SKM-1 treated with dmso at 0.1 percent for 144 hours (cell line): ENCODE results near the gene ADRA1B.
A peak's percentile ranks its signal among the peaks of the same experiment; 100 is the strongest.

Source experiments
- DNase-seq: peaks from one replicate; lab custom pipeline; 2025; ENCODE audit not compliant: unreplicated experiment; lab: John Stamatoyannopoulos, UW

ADRA1B gene

DNA sequence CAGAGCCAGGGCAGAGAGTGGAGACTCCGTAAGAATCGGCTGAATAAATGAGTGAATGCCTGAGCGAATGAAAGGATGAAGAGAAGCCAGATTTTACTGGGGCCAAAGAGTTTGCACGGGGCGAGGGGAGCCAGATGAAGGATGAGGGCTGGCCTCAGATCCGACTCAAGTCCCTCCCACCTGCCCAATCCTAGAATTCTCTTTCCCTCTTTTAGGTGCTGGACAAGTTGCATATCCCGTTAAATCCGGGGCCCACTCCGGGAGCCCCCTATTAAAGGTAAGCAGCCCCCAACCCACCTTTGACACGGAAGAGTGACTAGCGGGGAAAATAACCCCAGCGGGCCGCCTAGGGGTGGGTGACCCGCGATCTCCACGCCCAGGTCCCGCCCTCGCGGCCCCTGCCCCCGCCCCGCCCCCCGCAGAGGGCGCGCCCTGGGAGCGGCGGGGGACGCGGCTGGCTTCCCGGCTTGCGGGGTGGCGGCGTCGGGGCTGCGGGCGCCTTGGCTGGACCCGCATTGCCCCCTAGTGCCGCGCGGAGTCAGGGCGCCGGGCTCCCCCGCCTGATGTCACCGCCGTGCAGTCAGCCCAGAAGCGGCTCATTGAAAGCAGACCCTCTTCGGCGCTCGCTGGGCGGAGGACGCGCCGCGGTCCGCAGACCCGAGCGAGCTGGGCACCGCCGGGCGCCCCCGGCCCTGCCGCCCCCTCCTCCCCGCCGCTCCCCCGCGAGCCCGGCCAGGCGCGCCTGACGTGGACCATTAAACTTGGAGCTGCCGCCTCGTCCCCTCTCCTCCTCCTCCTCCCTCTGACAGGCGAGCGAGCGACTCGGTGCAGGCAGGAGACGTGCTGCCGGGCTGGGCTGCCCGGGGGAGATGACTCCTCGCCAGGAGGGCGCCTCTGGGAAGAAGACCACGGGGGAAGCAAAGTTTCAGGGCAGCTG, at the start of gene ADRA1B:
ADRA1B (plus strand) TSS at position 579 of the 937 bp plus-strand sequence. CDS start 424 bp downstream, outside the sequence.
- peak; percentile 16 for DNase-seq

DNA sequence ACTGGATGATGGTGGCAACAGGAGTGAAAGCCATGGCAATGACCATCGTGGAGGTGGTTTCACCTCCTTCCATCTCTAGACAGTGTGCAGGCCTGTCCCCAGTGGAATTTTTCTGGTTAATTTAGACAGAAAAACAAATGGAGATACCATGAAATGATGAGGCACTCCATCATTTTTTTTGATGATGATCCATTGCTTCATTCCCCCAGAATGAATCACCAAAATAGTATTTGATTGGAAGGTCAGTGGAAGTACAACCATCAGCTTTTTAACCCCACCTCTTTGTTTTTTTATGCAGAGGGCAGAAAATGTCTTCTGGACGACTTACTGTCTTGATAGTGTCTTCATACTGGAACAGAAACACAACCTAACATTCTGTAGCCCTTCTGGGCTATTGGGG, 42.6 kb upstream of the ADRA1B start:
- no peak for DNase-seq

DNA sequence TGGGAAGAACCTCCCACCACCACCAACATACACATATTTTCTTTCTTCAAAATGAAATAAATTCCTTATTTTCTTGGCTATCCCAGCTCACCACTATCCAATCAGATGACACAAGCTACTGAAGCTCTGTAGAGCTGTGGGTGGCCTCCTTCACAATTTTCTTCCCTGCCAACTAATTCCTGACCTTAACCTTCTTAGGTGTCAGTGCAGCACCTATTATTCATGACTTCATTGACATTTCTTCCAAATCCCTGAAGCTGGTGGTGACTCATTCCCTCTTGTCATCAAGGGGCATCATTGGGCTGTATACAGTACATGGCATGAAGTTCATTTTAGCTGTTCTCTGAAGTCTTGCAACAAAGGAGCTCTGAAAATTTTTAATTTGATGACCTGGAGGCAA, 42.0 kb upstream of the ADRA1B start:
- no peak for DNase-seq

DNA sequence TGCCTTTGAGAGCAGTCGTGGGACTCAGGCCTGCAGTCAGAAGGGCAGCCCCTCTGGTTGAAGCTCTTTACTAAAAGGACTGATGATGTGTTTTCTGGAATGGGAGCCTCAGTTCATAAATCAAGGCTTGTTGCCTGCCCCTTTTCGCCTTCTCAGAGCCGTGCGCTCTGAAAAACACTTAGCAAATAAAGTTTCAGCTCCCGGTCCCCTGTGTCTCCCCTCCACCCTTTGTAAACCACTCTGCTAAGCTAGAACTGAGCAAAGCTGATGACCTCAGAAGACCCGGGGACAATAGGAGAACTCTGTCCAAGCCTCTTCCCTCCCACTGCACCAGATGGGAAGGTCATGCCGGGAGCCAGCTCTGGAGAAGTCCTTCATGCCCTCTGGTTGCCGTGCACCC, 39.3 kb upstream of the ADRA1B start:
- DNase-seq = no peak

DNA sequence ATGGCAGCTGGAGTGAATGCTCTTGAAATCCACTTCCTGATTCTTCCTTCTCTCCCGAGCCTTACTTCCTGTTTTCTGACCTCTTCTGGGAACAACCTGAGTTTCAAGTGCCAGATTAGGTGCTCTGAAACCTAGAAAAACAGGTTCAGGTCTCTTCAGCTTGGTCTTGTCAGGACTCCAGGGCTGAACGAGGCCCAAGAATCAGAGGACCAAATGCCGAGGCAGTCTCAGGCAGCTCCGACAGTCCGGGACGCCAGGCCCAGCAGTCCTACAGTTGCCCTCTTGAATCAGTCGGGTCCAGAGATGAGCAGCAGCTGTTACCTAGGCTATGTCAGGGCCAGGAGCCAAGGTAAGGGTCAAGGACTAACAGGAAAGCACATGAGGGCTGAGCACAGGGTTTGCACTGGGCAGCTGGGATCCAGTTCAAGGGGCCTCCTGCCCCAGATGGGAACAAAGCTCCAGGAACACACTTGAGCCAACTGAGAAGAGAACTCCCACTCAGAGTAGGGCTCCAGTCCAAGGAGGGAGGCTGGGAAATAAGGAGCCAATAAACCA, 38.3 kb upstream of the ADRA1B start:
- no peak for DNase-seq

DNA sequence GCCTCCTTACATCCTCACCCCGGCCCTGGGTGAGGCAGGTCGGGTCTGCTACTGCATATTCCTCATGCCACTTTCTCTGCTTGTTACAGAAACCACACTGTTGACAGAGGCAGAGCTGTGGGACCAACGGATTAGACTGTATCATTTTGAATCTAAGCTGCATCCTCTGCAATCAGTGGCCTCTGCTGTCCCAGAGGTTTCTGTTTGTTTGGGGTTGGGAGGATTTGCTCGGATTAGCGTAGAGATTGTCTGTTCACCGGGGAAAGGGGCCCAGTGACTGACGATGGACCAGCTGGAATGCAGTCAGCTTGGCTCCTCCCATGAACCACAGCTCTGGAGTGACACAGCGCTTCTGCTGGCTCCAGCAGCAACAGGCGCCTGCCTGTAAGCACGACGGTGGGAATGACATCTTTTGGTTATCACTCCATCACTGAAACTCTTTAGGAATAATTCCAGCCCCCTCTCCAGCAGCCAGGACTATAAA, 37.3 kb upstream of the ADRA1B start:
- no peak for DNase-seq

DNA sequence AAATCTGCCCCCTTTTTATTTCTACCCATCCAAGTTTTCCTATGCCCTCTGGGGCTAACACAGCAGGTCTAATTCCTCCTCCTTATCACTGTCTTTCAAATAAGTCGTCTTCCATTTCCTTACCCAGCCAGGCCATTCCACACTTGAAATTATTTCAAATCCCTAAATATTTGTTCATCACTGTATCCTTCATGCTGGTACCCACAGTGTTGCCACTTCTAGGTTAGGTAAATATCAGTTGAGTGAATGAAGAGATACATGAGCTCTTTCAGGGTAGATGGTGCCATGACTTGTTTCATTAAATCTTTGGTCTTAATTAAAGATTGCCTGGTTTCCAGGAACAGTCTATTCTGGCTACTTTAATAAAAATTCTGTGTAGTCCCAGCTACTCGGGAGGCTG, 35.6 kb upstream of the ADRA1B start:
- no peak for DNase-seq

DNA sequence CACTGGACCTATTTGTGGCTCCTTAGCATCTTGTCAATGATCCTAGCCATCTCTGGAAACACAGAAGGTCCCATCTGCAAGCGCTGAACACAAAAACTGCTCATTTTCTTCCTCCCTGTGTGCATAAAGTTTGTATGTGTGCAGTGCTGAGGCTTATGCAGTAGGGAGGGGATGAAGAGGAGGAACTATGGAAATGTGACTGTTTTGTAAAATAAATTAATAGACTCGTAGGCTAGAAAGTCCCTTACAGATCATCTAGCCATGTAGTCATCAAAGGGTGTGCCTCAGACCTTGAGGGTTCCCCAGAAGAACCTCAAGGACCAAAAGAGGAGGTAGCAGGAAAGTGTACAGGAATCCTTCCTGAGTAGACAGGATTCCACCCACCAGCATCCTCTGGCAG, 34.3 kb upstream of the ADRA1B start:
- no peak for DNase-seq

DNA sequence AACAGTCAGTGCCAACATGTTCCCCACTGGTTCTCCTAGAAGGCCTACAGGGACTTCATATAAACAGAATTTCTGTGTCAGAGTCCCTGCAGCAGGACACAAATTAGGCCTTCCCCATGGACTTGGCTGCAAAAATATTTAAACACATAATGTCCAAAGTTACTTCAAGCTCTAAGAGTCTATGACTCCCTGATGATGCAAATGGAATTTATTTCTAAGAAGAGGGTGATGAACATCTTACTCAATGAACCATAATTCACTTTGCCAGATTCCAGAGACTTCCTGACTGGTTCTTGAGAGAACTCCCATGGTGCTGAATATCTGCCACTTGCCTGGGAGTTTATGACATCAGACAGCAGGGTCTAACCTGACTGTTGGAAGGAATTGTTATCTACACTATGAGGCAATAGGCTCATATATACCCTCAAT, 32.7 kb upstream of the ADRA1B start:
- DNase-seq = no peak

DNA sequence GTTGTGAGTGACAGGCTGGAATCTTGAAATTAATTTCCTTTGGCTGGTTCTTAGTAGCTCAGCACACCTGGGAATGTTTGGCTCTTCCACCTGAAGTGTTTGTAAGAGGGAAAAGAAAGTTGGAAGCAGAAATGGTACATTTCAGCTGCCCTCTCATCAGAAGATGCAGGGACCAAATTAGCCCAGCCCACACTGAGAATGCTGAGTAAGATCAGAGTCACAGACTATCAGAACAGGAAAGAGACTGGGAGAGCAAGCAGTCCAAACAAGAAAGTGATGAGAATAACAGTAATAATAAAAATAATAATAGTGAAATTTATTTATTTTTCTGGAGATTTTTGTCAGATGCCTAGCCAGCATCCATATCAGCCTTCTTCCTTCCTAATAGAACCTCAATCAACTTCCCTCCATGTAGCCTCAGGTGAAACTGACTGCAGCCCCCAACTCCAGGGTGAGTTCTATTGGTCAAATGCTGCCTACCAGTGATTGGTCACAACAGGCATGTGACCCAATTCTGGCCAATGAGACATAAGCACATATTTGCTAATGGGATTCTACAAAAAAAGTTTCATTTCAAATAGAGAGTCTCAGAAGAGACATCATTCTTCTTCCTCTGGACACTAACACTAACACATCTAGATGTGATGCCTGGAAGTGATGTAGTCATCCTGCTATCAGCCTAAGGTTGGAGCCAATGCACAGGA, 31.2 kb upstream of the ADRA1B start:
- no peak for DNase-seq

DNA sequence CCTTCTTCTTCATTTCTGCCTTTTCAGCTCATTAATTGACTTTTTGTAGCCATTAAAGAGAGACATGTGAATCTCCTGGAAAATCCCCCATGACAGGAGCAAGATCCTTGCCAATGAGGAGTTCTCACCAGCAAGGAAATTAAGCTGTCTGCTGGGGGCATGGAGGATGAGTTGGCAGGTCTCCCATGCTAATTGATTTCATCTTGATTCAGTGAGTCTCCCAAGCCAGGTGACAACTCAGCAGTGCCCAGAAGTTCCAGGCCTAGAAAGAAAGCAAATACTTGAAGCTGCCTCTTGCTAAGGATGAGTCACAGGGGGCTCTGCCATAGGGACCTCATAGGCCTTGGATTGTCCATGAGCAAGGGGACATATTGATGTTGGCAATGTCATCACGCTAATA, 30.0 kb upstream of the ADRA1B start:
- DNase-seq = no peak

DNA sequence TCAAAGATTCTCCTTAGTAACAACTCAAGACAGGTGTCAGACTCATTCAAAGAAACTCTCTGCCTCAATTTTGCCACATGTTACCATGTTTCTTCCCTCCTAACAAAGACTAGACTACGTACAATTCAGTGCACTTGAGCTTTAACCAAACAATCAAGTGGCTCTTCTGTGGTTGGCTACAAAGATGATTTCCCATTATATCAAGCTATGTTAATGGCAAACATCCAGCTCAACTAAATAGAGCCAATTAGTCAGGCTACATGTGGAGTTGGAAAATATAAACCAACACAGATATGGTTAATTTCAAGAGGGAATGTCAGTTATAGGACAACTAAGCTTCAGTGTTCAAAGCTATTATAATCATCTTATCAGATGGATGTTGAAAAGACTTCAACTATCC, 29.2 kb upstream of the ADRA1B start:
- no peak for DNase-seq

DNA sequence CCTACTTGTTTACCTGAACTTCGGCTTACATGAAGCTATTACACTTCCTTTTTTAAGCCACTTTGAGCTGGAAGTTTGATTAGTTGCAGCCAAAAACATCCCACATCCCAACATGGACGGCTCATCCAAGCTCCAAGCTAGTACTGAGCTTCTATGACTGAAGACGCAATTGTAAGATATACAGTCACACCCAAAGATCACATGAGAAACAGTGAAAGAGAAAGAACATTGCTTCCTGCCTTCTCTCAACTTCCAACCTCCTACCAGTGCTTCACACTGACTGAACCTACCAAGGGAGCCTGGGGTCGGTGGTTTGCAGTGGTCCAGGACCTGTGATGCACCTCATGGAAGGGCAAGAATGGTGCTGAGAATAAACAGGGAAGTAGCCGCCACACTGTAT, 27.4 kb upstream of the ADRA1B start:
- no peak for DNase-seq

DNA sequence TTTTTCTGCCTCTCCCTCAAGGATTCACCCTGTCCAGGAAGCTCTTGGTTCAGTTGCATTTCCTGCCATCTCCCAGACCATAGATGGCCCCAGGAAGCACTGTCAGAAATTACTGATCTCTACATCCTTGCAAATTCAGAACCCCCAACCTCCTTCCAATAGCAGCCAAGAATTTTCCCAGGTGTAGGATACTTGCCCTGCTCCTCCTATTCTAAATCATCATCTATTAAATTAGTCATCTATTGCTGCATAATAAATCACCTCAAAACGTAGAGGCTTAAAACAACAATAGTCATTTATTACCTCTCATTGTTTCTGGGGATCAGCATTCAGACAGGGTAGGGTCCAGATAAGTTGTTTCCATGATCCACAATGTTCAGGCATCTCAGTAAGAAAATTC, 26.1 kb upstream of the ADRA1B start:
- DNase-seq = no peak

DNA sequence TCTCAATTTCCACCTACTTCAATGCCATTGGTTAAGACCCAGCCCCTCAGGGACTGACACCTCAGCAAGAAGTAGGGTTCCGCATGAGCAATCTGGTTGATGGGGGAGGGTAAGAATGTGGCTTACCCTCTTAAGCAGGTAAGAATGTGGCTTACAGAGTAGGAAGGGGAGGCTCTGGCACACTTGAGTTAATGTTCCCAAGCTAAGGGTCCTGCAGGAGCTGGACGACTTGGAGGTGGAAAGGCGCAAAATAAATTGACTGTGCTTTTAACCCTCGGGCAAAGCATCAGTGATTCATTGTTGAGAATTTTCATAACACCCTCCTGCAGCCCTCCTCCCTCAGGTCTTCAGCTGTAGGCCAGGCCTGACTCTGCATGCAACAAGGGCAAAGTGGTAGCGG, 24.9 kb upstream of the ADRA1B start:
- DNase-seq = no peak

DNA sequence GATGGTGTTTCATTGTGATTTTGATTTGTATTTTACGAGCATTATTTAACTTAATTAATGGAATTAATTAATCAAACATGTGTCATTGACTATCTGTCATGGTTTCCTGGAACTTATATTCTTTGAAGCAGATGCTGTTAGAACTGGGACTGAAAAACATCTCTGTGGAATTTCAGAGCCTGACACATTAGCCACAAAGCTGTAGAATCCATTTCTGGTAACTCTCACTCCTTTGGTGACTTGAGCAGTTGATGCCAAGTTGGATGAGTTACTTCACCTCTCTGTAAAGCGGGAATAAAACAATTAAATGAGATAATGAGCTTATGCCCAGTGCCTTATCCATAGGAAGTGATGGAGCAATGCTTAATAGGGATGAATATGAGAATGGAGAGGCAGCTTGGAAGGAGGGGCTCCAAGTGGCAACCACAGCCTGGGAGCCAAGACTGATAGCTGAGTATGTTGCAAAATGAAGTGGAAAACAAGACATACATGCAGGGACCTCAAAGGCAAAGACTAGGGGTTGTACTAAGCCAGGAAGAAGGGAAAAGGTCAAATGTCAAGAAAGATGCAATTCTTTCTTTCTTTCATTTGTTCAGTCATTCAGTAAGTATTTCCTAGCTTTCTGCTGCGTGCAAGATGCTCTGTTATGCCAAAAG, 23.1 kb upstream of the ADRA1B start:
- DNase-seq = no peak

DNA sequence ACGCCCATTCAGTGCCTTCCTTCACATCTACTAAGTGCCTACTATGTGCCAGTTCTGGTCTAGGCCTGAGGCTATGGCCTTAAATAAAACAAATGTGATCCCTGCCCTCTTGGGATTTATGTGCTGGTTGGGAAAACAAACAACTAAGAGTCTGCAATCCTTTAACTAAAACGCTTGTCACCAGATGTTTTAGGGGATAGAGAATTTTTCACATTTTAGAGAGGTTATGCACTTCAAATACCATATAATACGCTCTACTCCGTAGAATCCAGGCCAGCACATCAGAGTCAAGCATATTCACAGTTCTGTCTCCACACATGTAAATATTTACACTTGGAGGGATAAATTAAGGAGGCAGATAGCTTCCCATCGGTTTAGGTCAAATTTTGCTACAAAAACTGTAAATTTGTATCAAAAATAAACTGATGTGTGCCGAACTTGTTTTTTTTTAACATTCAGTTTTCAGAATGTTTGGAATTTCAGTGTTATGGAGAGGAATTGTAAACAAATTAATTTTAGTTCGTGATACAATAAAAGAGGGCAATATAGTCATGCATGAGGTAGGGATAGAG, 22.0 kb upstream of the ADRA1B start:
- no peak for DNase-seq

DNA sequence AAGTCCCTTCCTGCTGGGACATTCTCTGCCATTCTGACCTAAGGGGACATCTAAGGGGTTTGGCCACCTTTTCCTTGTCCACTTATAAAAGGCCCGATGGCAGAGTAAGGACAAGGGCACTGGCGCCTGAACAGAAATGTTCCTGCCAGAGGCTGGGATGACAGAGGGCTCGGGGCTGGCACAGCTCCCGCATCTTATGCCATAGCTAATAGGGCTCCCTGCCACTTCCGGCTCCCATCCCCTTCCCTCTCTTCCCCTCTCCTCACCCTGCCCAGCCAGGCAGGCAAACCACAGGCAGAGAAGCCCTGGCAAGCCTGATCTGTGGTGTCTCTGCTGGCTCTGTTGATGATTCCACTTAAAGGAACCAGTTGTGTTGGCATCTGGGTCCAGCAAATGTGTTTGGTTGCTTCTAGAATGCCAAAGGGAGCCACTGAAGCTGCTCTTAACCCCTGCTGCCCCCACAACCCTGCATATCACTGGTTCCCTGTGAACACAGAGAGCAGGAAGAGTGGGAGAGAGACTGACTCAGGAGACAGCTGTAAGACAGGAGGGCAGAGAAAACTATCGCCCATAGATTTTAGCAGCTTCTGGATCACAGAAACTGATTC, 18.4 kb upstream of the ADRA1B start:
- DNase-seq = no peak

DNA sequence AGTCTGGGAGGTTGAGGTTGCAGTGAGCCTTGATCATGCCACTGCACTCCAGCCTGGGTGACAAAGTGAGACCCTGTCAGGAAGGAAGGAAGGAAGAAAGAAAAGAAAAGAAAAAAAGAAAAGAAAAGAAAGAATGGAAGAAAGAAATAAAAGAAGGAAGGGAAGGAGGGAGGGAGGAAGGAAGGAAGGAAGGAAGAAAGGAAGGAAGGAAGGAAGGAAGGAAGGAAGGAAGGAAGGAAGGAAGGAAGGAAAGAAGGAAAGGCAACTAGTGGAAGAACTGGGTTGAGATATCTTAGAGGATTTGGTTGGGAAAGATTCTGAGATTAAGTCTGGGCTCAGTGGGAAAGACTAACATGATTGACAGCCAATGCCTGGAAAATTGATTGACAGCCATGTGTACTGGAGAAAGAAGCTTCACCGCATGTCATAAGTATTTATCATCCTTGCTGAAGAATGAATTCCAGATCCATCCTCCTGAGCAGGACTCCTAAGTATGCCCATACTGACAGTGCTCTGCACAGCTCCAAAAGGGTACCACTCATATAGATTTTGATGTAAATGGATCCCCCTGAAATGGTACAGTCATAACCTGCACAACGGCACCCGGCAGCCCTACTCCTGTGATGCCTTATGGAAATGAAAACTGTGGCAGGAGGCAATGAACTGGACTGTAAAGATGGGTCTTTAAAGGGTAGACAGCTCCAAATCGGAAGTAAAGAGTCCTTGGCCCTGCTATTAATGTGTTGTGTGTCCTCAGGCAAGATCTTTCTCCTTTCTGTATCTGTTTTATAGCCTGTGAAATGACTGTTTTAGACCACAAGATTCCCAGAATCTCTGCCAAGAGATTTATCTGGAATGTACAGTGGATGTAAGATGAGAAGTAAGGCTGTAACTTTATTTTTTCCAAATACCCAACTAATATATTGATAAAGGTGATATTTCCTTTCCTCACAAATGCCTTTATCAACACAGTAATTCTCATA, 16.9 kb upstream of the ADRA1B start:
- DNase-seq = no peak
